ENCODE measurements around the gene CDKAL1.

The CDKAL1 gene

DNA sequence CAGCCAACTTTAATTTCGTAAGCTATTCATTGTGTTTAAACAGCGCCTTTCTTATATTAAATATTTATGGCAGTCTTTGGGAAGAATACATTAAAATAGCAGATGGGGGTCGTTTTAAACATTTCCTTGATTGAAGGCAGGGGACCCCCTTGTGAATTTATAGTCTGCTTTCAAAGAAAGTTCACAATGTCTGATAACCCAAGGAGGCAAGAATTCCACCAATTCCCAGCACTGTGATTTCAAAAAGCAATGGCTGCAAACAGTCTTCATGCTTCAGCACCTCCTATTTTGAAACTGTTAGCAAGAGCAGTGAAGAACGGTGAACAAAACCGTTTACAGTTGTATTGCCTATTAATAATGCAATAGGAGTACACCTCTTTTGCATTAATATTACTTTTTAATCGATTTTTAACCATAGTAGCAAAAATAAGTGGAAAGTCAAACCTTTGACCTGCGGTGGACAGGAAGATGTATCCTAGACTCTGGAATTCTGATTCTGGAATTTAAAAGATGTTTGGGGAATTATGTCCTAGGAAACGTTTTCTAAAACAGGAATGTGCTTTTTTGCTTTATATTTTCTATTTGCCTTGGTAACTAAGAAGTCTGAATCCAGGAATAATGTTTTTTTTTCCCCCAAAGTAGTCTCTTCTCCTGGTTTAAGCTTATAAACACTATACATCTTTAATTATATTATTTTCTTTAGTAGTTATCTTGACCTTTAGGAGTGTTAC is 393.0 kb downstream of the CDKAL1 start:
- no peak for DNase-seq (ENCODE audit: low read depth)

DNA sequence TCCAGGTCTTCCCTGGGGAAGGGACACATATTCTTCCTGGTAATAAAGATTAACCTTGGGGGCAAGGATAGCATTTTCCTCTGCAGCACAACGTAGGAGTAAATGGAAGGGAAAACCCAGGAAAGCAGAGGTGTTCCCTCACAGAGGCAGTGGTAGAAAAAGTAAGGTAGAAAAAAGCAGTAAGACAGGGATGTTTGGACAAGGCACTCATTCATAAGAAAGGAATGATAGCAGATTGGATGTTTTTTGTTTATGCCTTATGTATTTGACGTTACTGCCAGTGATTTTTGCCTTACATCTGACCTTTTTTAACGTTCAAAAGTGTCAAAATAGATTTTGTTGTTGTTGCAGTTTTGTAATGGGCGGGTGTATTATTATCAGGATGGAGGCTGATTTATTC is 395.0 kb downstream of the CDKAL1 start:
- no peak for DNase-seq (ENCODE audit: low read depth)

DNA sequence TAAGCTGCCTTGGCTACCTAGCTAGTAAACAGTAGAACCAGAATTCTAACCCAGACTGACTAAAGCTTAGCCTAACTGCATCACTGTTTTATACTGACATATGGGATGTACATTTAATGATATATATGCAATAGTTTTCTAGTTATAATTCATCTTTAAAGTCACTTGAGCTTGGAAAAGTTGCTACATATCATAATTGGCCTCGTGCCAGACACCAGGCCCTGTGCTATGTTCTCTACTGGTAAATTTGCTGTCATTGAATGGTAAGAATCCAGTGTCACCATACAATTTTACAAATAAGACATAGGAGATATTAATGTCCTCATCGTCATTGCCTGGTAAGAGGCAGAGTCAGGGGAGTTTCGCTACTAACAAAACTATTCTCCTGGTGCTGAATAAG is 396.8 kb downstream of the CDKAL1 start:
- no peak for DNase-seq (ENCODE audit: low read depth)

DNA sequence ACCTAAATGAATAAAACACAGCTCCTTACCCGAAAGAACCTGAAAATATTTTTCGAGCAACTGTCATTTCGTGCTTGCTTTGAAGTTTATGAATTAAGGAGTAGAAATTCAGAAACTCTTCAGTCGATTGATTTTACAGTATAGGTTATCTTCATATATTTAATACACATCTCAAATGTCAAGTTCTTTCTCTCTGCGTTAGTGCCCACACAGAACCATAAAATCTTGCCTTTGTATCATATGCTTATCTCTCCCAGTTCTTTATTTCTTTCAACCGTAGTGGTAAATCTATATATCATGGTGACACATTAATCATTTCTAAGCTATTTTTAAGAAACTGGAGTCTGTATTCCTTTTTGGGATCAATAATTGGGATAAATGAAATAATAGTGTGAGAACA is 397.5 kb downstream of the CDKAL1 start:
- DNase-seq (ENCODE audit: low read depth) = no peak

DNA sequence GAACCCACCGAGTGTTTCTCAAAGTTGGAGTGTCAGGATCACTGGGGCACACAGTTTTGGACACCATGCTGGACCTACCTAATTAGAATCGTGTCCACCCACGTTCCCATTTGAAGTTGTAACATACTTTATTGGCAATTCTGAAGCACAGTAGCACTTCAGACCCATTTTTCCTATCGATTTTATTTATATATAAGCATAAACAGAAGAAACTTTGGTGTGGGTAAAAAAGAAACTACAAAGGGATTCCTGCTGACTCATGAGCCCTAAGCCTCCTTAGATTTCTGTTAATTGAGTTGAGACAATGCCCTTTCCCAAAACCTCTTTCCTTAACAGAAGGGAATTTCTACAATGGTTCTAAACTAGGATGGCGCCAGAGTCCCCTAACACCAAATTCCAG is 398.0 kb downstream of the CDKAL1 start:
- DNase-seq (ENCODE audit: low read depth) = no peak

DNA sequence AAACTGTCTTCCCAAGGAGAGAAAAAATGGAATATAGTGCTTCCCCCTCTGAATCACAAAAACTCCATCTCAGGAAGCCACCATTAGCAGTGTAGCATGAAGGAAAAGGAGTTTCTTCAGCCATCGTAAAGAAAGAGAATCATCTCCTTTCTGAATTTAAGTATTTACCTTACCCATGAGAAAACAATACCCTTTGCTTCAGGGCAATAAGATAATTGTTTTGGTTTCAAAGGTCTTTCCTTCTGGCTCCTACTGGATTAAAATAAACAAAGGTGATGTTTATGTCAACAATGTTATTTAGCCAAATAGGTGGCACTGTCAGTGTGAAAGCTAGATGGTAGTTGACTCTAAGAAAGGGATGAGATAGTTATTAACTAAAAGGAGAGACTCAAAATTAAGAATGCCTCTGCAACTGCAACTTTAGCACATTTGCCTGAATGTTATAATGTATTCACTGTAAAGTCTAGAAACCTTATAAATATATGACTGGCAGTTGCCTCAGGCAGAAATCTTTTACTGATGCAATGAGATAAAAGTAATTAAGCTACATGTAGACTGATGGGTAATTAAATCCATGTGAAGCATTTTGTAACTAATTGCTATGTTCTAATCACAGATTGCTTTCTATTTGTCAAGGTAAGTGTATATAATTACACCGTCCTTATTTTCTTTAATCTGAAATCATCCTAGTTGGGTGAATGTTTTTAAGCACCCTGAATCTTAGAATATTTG is 399.0 kb downstream of the CDKAL1 start:
- no peak for DNase-seq (ENCODE audit: low read depth)

DNA sequence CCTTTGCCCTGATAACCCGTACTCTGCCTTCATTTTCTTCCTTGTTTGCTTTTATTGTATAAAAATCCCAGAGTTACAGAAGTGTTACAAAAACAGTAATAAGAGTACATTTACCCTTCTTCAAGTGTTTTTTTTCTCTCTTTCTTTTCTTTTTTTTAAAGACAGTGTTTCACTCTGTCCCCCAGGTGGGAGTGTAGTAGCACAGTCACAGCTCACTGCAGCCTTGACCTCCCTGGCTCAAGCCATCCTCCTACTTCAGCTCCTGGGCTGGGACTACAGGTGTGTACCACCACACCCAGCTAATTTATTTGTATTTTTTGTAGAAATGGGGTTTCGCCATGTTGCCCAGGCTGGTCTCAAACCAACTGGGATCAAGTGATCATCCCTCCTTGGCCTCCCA is 402.7 kb downstream of the CDKAL1 start:
- no peak for DNase-seq (ENCODE audit: low read depth)

DNA sequence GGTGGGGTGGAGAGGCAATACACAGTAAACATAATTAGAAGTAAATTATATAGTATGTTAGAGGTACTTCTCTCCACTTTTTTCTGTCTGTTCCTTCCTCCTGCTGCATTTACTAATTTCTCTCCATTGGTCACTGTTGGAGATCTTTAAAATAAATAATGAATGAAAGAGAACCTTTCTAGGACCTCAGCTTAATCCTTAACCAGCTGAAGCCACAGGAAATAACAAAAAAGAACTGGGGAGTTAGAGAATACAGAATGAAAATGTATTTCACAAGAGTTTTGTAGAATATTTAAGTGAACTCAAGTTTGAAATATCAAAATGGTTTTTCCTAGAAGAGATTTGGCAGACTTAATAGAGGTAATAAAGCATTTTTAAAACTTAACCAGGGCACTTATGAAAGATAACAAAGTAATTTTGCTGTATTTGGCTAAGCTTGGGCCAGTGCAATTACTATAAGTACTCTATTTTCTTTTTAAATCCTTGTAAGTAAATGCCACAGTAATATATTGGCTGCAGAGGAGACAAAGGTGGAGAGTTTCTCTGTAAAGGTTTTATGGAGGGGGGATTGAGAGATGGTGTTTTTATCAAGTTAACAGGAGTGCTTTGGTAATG is 405.0 kb downstream of the CDKAL1 start:
- DNase-seq (ENCODE audit: low read depth) = no peak

DNA sequence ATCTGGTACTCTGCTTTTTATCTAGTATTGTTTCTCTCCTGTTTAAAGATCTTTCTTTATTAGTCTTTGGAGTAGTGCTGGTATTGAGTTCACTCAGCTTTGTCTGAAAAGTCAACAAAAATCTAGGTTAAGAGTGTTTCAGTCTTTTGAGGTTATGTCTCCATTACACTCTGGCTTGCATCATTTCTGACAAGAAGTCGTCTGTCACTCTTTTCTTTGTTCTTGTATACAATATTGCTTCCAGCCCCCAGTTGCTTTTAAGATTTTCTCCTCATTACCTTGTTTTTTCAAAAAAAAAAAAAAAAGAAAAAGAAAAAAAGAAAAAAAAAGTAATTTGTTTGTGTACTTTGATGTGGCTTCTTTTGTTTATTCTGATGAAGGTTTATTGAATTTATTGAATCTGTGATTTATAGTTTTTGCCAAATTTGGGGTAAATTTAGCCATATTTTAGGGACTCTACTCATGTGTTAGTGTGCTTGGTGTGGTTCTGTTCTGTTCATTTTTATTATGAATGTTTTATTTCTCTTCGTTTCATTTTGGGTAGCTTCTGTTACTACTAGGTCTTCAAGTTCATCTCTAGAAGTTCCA is 408.9 kb downstream of the CDKAL1 start:
- DNase-seq (ENCODE audit: low read depth) = no peak

DNA sequence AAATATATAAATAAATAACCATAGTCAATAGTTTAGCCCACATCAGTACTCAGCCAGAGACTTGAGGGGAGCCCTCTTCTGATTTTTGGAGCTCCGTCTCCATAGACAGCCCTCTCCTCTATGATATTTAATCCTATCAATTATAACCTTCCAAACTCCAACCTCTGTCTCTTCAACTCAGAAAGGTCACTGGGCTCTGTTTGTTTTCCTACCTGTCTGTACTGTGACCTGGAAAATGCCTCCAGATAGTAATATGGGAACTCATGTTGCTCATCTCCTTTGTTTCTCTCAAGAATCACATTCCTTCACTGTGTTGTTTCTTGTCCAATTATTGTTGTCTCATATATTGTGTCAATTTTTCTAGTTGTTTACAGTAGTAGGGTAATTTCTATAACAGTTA is 409.7 kb downstream of the CDKAL1 start:
- no peak for DNase-seq (ENCODE audit: low read depth)

DNA sequence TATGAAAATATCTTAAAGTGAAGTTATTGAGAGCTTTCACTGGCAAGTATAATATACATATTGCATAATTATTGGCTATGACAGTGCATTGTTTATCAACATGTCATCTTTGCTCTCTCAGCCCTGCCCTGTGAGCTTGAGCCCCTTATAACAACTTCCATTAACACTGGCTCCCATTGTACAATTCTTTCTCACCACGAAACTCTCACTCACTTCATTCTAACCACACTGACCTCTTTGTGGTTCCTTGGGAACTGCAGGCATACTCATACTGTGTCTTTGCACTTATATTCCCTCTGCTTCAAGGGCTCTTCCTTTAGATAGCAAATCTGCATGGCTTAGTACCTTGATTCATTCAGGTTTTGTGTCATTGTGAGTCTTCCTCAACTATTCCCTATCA is 411.8 kb downstream of the CDKAL1 start:
- no peak for DNase-seq (ENCODE audit: low read depth)

DNA sequence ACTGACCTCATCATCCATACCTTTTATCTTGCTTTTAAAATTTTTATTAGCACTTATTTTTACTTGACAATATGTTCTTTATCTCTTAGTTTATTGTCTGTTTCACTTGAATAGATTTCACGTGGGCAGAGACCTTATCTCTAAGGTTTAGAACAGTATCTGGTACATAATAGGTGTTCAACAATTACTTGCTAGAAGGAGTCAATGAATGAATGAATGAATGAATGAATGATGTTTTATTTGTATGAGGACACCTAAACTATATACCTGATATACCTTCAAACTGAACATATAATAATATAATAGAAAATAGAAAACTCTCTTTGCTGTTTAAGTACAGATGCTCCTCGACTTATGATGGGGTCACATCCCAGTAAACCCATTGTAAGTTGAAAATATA is 412.6 kb downstream of the CDKAL1 start:
- no peak for DNase-seq (ENCODE audit: low read depth)

DNA sequence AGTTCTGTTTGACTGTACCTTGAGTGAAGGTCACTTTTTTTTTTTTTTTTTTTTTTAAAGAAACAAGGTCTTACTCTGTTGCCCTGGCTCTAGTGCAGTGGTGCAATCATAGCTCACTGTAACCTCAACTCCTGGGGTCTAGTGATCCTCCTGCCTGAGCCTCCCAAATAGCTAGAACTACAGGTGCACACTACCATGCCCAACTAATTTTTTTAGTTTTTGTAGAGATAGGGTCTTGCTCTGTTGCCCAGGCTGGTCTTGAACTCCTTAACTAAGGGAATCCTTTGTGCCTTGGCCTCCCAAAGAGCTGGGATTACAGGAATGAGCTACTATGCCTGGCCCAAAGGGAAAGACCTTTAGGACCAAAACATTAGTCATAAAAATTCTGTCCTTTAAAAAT is 413.7 kb downstream of the CDKAL1 start:
- no peak for DNase-seq (ENCODE audit: low read depth)

DNA sequence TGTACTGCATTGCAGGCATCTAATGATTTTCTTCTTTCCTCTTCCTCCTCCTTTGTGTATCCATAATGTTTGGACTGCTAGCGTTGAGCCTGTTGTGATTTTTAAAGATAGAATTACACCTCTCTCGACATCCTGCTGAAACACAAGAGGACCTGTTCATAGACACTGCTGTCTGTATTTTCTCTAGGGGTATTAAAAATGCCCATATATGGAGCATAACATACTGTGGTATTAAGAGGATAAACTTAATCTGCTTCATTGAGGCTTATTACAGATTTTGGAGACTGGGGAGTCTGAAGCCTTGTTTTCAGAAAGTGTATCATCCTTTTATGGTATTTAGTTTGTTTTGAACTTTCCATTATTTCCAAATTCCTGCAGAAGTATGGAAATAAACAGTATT is 414.3 kb downstream of the CDKAL1 start:
- DNase-seq (ENCODE audit: low read depth) = no peak

DNA sequence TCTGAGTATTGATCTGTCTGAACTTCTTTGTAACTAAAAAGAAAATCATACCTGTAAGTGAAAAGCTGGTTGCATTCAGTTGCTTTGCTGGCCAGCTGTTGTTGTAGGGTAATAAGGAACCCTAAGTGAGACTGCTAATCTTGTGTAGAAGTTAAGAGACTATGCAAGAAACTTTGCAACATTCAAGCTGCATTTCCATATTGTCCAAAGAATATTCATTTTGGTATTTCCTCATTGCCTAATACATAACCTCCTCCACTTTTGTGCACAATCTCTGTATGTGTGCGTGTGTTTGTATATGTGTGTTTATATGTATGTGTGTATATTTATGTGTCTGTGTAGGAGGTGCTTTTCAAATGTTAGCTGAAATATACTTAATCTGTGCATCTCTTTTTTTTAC is 414.9 kb downstream of the CDKAL1 start:
- no peak for DNase-seq (ENCODE audit: low read depth)

DNA sequence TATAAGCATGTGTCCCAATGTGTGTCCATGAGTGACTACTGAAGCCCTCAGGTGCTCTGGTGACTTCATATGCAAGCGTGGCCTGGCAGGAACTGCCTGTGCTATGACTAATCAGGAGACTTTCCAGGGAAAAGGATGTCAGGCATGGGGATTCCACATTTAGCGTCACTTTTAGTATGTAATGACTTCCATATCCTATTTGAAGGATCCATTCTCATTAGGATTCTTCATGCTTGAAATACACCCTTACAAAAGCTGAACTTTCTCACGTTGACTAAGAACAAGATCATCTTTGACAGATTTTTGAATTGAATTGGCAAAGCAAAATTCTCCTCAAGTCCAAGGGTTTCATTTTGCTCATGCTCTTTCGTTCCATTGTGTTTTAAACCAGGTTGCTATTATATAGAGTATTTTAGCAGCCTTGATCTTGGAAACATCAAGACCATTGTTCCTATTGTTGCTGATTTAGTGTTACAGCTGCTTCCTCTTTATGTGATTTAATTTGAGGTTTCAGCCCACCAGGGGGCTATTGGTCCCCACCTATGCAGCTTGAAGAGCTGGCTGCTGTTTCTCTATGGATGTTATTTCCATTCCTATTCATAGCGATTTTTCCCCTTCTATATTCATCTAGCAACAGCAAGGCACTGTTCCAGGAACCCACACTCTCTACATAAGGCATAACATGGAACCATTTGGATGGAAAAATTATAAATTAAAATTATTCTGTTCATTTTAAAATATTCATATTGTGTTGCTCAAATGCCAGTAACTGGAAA is 418.6 kb downstream of the CDKAL1 start:
- DNase-seq (ENCODE audit: low read depth) = no peak

DNA sequence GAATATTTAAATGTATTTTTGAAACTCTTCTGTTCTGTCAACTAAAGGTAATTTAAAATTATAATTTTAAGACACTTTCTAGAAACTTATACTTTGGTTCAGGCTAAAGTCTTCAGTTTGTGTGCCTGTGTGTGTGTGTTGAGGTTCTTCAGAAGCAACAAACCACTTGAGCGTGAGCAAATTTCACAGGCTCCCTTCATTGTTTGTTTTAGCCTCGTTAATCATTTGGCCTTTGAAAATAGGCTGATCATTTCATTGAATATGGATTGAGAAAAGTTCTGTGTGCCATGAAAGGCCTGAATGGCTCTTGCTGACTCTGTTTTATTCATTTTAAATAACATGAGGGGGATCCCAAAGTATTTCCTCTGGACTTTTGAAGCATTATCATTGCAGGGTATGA is 420.1 kb downstream of the CDKAL1 start:
- no peak for DNase-seq (ENCODE audit: low read depth)

DNA sequence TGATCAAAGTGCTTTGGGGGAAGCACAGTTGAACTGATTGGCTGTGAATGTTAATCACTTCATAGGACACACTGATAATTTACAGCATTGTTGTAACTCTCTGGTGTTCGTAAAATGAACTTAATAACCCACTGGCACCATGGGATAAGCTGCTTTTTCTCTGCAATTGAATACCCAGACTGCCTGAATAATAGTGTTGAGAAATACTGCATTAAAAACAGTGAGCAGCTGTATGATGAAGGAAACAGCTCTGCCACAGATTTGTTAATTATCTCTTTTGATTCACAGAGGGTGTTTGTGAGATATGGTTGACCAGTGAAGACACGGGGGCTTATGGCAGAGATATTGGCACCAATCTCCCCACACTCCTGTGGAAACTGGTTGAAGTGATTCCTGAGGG is 420.9 kb downstream of the CDKAL1 start:
- DNase-seq (ENCODE audit: low read depth) = no peak

DNA sequence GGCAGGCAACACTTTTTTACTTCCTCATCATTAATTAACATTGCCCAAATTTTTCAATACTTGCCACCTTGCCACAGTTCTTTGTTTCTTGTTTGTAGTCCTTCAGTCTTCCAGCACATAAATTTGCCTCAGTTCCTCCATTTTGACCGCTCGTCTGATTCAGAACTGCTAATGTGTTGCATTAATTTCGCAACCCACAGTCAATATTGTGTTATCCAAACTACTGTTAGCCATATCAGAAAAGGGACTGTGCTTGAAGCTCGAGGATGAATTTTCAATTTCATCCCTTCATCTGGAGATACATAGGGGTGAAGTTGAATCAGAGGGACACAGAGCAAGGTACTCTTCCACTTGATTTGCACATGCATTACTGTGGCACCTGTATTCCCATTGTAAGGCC is 421.5 kb downstream of the CDKAL1 start:
- no peak for DNase-seq (ENCODE audit: low read depth)

DNA sequence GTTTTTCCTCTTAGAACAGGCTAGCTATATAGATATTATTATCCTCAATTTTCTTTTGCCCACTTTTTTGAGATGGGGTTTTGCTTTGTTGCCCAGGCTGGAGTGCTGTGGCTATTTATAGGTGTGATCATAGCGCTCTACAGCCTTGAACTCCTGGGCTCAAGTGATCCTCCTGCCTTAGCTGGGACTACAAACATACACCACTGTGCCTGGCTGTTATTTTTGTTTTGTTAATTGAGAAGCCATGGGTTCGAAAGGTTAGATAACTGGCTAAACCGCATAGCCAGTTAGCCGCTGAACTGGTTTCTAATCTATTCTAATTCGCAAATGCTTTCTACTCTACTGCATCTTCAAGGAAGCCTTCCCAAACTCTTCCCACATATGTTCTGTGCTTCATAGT is 425.8 kb downstream of the CDKAL1 start:
- no peak for DNase-seq (ENCODE audit: low read depth)

DNA sequence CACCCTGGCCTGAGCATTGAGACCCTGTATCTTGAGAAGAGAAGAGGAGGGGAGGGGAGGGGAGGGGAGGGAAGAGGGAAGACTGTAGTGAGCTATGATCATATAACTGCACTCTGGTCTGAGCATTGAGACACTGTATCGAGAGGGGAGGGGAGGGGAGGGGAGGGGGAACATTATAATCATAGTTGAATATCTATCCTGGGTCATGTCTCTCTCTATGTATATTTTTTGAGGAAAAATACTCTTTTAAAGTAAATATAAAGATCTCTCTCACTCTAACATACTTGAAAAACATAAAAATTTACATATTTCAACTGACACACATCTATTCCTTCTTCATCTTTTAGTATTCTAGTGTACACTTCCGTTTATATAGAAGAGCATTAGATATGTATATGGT is 431.0 kb downstream of the CDKAL1 start:
- DNase-seq (ENCODE audit: low read depth) = no peak

DNA sequence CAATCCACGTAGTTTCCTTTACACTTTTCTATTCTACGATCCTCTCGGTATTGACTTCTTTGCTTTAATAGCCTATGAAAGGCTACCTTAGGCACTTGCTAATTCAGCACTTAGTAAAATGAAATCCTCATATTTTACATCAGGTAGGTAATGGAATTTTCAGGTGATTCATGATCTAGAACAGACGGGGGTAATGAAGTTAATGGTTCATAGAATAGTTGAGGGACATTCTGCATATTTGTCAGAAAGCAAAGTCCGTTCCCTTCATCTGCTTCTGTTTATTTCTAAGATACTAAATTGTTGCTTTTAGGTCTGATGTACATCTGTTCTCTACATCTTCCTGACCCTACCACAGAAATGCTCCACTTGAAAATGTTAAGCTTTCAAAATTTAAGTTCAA is 431.7 kb downstream of the CDKAL1 start:
- no peak for DNase-seq (ENCODE audit: low read depth)

All from stimulated activated CD8-positive, alpha-beta memory T cell treated with anti-CD3 and anti-CD28 coated beads, Interleukin-4, amount 100 ng/mL, for 24 hours (primary cell).